Measurements from ENCODE around the gene DGCR6L.
A peak's percentile ranks its signal among the peaks of the same experiment; 100 is the strongest.
"Not testable (repeated sequence)": the region's sequence is repeated elsewhere in the genome, so short reads cannot be mapped to it uniquely, and the experiment has no call there.

DGCR6L gene

DNA sequence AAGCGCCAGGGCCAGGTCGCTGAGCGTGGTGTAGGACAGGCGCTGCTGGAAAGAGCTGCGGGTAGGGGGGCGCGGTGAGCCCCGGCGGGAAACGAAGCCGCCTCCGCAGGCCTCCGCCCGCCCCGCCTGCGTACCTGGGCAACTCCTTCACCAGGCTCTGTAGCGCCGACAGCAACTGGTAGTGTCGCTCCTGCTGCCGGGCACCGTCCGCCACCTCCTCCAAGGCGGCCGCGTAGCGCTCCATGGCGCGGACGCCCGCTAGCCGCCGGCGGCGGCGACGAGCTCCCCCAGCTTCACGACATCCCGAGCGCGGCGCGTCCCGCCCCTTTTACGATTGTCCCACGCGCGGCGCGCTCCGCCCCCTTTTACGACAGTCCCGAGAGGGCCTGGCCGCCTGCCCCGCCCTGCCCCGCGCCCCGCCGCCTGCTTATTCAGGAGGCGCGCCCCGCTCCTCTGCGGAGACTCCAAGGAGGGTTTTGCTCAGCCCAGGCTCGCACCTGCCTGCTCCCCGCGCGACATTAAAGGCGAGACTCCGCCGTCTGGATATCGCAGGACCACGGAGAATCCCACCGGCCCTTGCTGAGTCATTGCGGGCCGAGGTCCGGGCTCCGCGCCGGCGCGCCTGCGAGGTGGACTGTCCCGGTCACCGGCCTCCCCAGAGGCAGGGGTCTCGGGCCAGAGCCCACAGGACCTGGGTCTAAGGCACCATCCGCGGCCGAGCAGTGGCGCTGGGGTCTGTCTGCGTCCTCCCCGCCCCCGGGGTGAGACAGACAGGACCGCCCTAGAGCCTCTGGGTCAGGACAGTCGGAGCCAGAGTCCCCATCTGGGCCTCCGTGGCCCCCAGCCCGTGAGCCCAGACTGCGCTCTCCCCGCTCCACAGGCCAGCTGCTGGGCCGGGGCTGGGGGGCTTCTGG lies at the start of gene DGCR6L:
Gene DGCR6L, minus strand, starts transcription at position 316 of the 914 bp plus-strand sequence. Its CDS starts 72 bp downstream, at position 244.
- DNase-seq (ENCODE audit: low read depth in 4 of 4, low spot score in 1 of 4) = peak; percentile 96 to 97 (median 97)

DNA sequence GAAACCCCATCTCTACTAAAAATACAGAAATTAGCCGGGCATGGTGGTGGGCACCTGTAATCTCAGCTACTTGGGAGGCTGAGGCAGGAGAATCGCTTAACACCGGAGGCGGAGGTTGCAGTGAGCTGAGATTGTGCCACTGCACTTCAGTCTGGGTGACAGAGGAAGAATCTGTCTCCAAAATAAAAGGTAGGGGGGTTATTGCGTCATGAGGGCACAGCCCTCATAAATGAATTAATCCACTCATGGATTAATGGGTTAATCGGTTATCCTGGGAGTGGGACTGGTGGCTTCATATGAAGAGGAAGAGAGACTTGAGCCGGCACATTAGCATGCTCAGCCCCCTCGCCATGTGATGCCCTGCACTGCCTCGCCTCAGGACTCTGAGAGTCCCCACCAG lies 49.0 kb upstream of the DGCR6L start:
- DNase-seq (ENCODE audit: low read depth in 4 of 4, low spot score in 1 of 4) = not testable (repeated sequence)

DNA sequence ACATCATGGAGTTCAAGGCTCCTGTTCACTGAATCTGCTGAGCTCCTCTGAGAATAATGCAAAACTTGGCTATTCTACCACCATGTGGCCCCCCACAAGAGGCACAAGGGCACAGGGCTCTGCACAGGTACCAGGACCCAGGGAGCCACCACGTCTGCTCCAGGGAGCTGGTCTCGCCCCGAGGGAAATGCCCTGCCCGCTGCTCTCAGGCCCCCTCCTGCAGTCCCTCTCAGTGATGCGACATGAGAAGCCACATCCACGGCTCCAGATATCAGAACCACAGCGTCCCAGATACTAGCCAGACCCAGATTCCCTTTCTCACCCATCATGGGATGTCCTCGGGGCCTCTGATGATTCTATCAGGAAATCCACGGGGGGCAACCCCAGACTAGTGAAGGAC lies 47.0 kb upstream of the DGCR6L start:
- not testable (repeated sequence) for DNase-seq (ENCODE audit: low read depth in 4 of 4, low spot score in 1 of 4)

DNA sequence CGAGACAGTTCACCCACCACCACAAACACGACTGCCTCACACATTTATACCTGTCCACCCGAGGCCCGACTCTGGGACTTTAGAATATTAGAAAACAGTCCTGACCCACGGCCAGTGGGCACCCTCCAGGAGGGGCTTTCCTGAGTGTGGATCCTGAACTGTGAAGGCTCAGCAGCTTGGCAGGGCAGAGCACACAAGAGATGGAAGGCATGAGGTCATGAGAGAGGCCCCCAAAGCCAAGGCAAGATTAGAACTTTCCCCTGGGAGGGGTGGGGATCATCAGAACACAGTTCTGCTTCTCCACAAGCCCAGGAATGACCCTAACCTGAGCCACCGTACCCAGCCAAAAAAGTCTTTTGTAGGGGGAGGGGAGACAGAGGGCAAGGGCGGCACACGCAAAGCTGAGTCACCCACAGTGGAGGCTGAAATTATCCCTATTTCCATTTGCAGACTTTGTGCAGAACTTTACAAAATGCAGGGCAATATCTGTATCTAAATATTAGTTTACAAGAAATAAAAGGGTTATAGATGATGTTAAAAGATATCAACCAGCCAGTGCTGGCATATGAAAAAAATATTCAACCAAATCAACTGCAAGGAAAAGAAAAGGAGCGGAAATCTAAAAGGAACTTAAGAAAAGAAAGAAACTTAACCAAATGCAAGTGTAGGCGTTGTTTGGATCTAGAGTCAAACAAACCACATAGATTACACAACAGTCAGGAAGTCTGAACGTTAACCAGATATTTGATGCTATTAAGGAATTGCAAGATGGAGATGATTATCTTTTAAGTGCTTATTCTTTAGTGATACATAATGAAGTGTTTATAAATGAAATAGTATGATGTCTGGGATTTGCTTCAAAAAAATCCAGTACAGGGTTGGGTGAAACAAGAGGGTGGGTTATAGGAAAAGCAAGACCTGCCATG lies 44.7 kb upstream of the DGCR6L start:
- not testable (repeated sequence) for DNase-seq (ENCODE audit: low read depth in 4 of 4, low spot score in 1 of 4)

DNA sequence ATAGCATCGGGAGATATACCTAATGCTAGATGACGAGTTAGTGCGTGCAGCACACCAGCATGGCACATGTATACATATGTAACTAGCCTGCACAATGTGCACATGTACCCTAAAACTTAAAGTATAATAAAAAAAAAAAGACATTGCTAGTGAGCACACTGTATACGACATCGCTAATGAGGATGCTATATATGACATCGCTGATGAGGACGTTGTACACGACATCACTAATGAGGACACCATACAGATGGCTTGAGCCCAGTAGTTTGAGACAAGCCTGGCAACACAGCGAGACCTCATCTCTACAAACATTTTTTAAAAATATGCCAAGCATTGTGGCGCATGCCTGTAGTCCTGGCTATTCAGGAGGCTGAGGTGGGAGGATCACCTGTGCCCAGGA lies 42.5 kb upstream of the DGCR6L start:
- not testable (repeated sequence) for DNase-seq (ENCODE audit: low read depth in 4 of 4, low spot score in 1 of 4)

DNA sequence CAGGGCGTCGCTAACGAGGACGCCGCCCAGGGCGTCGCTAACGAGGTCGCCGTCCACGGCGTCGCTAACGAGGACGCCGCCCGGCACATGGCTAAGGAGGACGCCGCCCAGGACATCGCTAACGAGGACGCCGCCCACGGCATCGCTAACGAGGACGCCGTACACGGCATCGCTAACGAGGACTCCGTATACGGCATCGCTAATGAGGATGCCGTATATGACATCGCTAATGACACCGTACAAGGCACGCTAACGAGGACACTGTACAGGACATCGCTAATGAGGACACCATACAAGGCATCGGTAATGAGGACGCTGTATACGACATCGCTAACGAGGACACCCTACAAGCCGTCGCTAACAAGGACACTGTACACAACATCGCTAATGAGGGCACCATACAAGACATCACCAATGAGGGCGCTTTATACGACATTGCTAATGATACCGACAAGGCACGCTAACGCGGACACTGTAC lies 41.9 kb upstream of the DGCR6L start:
- not testable (repeated sequence) for DNase-seq (ENCODE audit: low read depth in 4 of 4, low spot score in 1 of 4)

DNA sequence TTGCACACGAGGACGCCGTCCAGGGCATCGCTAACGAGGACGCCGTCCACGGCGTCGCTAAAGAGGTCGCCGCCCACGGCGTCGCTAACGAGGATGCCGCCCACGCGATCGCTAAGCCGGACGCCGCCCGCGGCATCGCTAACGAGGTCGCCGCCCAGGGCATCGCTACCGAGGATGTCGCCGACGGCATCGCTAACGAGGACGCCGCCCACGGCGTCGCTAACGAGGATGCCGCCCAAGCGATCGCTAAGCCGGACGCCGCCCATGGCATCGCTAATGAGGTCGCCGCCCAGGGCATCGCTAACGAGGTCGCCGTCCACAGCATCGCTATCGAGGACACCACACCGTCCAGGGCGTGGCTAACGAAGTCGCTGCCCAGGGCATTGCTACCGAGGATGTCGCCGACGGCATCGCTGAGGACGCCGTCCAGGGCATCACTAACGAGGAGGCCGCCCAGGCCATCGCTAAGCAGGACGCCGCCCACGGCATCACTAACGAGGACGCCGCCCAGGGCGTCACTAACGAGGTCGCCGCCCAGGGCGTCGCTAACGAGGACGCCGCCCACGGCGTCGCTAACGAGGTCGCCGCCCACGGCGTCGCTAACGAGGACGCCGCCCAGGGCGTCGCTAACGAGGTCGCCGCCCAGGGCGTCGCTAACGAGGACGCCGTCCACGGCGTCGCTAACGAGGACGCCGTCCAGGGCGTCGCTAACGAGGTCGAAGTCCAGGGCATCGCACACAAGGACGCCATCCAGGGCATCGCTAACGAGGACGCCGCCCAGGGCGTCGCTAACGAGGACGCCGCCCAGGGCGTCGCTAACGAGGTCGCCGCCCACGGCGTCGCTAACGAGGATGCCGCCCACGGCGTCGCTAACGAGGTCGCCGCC lies 41.2 kb upstream of the DGCR6L start:
- DNase-seq (ENCODE audit: low read depth in 4 of 4, low spot score in 1 of 4) = not testable (repeated sequence)

DNA sequence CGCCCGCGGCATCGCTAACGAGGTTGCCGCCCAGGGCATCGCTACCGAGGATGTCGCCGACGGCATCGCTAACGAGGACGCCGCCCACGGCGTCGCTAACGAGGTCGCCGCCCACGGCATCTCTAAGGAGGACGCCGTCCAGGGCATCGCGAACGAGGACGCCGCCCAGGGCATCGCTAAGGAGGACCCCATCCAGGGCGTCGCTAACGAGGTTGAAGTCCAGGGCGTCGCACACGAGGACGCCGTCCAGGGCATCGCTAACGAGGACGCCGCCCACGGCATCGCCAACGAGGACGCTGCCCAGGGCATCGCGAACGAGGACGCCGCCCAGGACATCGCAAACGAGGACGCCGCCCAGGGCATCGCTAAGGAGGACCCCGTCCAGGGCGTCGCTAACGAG lies 40.4 kb upstream of the DGCR6L start:
- DNase-seq (ENCODE audit: low read depth in 4 of 4, low spot score in 1 of 4) = not testable (repeated sequence)

DNA sequence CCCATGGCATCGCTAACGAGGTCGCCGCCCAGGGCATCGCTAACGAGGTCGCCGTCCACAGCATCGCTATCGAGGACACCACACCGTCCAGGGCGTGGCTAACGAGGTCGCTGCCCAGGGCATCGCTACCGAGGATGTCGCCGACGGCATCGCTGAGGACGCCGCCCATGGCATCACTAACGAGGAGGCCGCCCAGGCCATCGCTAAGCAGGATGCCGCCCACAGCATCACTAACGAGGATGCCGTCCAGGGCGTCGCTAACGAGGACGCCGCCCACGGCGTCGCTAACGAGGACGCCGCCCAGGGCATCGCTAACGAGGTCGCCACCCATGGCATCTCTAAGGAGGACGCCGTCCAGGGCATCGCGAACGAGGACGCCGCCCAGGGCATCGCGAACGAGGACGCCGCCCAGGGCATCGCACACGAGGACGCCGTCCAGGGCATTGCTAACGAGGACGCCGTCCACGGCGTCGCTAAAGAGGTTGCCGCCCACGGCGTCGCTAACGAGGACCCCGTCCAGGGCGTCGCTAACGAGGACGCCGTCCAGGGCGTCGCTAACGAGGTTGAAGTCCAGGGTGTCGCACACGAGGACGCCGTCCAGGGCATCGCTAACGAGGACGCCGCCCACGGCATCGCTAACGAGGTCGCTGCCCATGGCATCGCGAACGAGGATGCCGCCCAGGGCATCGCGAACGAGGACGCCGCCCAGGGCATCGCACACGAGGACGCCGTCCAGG lies 38.8 kb upstream of the DGCR6L start:
- not testable (repeated sequence) for DNase-seq (ENCODE audit: low read depth in 4 of 4, low spot score in 1 of 4)

DNA sequence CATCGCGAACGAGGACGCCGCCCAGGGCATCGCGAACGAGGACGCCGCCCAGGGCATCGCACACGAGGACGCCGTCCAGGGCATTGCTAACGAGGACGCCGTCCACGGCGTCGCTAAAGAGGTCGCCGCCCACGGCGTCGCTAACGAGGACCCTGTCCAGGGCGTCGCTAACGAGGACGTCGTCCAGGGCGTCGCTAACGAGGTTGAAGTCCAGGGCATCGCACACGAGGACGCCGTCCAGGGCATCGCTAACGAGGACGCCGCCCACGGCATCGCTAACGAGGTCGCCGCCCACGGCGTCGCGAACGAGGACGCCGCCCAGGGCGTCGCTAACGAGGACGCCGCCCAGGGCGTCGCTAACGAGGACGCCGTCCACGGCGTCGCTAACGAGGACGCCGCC lies 38.1 kb upstream of the DGCR6L start:
- not testable (repeated sequence) for DNase-seq (ENCODE audit: low read depth in 4 of 4, low spot score in 1 of 4)

DNA sequence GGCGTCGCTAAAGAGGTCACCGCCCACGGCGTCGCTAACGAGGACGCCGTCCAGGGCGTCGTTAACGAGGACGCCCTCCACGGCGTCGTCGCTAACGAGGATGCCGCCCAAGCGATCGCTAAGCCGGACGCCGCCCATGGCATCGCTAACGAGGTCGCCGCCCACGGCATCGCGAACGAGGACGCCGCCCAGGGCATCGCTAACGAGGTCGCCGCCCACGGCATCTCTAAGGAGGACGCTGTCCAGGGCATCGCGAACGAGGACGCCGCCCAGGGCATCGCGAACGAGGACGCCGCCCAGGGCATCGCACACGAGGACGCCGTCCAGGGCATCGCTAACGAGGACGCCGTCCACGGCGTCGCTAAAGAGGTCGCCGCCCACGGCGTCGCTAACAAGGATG lies 37.0 kb upstream of the DGCR6L start:
- DNase-seq (ENCODE audit: low read depth in 4 of 4, low spot score in 1 of 4) = not testable (repeated sequence)

DNA sequence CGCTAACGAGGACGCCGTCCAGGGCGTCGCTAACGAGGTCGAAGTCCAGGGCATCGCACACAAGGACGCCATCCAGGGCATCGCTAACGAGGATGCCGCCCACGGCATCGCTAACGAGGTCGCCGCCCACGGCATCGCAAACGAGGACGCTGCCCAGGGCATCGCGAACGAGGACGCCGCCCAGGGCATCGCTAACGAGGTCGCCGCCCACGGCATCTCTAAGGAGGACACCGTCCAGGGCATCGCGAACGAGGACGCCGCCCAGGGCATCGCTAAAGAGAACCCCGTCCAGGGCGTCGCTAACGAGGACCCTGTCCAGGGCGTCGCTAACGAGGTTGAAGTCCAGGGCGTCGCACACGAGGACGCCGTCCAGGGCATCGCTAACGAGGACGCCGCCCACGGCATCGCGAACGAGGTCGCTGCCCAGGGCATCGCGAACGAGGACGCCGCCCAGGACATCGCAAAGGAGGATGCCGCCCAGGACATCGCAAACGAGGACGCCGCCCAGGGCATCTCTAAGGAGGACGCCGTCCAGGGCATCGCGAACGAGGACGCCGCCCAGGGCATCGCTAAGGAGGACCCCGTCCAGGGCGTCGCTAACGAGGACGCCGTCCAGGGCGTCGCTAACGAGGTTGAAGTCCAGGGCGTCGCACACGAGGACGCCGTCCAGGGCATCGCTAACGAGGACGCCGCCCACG lies 36.2 kb upstream of the DGCR6L start:
- not testable (repeated sequence) for DNase-seq (ENCODE audit: low read depth in 4 of 4, low spot score in 1 of 4)

DNA sequence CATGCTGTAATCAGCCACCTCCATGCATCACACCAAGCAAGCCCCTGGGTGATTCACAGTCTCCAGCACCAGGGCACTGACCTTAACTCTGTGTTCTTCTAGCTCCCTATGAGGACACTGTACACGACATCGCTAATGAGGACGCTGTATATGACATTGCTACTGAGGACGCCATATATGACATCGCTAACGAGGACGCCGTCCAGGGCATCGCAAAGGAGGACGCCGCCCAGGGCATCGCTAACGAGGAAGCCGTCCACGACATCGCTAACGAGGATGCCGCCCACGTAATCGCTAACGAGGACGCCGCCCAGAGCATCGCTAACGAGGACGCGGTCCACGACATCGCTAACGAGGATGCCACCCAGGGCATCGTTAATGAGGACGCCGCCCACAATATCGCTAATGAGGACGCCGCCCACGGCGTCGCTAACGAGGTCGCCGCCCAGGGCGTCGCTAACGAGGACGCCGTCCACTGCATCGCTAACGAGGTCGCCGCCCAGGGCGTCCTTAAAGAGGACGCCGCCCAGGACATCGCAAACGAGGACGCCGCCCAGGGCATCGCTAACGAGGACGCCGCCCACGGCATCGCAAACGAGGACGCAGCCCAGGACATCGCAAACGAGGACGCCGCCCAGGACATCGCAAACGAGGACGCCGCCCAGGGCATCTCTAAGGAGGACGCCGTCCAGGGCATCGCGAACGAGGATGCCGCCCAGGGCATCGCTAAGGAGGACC lies 34.5 kb upstream of the DGCR6L start:
- no peak for DNase-seq (ENCODE audit: low read depth in 4 of 4, low spot score in 1 of 4)

DNA sequence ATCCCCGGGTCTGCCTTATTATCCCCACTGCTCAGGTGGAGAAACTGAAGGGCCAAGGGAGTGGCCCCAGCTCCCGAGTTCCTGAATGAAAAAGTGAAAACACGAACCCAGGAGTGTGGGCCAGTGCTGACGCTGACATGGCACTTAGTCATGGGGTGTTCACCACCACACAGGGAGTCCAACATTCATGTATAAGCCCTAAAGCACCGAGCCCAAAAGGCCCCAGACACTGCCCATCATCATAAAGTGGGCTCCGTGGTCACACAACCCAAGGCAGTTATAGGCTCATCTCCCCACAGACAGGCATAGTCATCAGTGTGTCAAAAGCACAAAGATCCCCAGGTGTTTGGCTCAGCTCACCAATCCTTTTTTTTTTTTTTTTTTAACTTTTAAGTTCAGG lies 32.7 kb upstream of the DGCR6L start:
- DNase-seq (ENCODE audit: low read depth in 4 of 4, low spot score in 1 of 4) = not testable (repeated sequence)

DNA sequence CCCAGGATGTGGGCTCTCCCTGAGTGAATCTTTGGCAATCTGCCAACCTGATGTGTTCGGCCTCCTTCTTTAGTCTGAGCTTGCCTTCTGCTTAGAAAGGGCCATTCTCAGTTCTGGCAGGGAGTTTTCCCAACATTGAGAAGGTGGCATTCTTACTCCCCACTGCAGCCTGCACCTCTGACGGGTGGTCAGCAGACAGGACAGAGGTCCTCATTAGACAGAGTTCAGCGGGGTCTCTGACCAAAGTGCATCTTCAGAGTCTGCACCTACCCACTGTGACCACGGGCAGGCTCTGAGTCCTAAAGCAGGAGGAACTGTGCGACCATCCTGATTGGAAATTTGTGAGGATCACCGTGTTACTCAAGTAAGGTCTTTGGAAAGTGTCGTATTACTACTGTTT lies 26.7 kb upstream of the DGCR6L start:
- not testable (repeated sequence) for DNase-seq (ENCODE audit: low read depth in 4 of 4, low spot score in 1 of 4)

DNA sequence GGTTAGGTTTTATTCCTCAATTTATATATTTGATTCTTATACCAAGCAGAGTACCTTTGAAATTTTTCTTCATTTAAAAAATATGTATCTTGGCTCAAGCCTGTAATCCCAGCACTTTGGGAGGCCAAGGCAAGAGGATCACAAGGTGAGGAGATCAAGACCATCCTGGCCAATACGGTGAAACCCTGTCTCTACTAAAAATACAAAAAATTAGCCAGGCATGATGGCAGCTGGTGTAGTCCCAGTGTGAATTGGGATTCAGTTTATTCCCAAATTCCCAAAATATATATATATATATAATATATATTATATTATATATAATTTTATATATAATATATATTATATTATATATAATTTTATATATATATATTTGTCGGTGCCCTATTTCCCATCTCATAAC lies 18.4 kb upstream of the DGCR6L start:
- DNase-seq (ENCODE audit: low read depth in 4 of 4, low spot score in 1 of 4) = not testable (repeated sequence)

DNA sequence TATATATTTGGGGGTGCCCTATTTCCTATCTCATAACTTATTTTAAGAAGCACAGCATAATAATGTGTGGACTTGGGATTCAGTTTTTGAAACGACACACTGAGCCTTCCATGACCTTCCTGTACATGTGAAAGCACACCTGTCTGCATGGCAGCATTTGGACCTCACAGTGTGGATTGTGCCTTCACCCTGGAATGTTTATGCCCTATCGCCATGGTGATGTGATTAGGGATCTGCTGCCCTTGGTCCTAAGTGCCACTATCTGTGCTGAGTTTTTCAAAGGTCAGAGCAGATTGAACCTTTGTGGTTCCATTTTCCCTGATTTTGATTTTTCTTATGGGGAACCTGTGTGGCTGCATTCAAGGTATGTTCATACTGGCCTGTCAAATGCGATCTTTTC lies 17.9 kb upstream of the DGCR6L start:
- DNase-seq (ENCODE audit: low read depth in 4 of 4, low spot score in 1 of 4) = not testable (repeated sequence)

DNA sequence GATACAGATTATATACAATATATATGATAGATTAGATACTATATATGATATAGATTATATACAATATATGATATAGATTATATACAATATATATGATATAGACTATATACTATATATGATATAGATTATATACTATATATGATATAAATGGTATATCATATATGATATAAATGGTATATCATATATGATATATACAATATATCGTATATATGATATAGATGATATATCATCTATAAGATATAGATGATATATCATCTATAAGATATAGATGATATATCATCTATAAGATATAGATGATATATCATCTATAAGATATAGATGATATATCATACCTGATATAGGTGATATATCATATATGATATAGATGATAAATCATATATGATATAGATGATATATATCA lies 16.7 kb upstream of the DGCR6L start:
- not testable (repeated sequence) for DNase-seq (ENCODE audit: low read depth in 4 of 4, low spot score in 1 of 4)

DNA sequence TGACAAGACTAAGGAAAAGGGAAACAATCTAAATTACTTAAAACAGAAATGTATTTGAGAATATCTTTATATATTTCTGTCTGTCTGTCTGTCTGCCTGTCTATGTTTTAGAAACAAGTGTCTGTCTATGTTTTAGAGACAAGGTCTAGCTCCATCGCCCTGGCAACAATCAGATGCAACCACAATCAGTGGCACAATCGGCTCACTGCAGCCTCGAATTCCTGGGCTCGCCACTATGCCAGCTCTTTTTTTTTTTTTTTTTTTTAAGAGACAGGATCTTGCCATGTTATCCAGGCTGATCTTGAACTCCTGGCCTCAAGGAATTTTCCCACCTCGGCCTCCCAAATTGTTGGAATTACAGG lies 8.7 kb upstream of the DGCR6L start:
- not testable (repeated sequence) for DNase-seq (ENCODE audit: low read depth in 4 of 4, low spot score in 1 of 4)

All from stimulated activated CD4-positive, alpha-beta T cell treated with anti-CD3 and anti-CD28 coated beads, Interleukin-1b, Interleukin-23, amount 100 ng/mL, for 24 hours (primary cell).